ENCODE results near the gene OAT. TPM values are rescaled to one million over a fixed set of nuclear protein-coding genes. Genes with fewer than 3 reads are reported as not detected.

Gene OAT
- total and polyA plus RNA-seq, 4 donors, result 26.2 to 75.3 (median 53.7) TPM

DNA sequence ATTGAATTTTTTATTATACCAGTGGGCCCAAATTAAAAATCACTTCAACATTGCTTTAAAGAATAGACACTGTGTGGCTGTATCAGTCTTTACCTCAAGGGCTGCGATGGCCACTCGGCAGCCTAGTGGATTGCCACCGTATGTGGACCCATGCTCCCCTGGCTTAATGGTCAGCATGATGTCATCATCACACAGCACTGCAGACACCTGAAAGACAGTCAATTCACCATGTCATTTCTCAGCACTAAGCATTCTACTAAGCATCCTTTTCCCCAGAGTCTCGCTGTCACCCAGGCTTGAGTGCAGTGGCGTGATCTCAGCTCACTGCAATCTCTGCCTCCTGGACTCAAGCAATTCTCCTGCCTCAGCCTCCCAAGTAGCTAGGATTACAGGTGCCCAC lies 17.1 kb downstream of the OAT start:
- 96 to 98% methylated on average over 5 of the region's 5 CpGs for WGBS, 2 donors

DNA sequence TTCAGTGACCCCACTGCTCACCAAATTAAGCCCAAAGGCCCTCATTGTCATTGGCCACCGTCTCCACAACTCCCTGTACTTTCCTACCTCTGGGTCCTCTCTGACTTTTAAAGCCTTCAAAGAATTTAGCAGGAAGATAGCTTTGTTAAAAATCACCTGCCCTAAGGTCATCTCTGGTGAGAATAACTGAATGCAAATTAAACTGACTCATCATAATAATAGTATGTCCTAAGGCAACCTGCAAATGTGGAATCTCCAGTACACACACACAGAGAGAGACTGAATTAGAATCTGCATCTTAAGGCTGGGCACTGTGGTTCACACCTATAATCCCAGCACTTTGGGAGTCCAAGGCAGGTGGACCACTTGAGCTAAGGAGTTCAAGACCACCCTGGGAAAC lies 24.1 kb downstream of the OAT start:
- Histone ChIP-seq H3K4me1 (ENCODE audit: control insufficient read depth in 5 of 5, insufficient read depth in 5 of 5, low read length in 5 of 5) (no peaks in the 10 kb centered on the region), H3K9me3 (ENCODE audit: control insufficient read depth in 4 of 4, insufficient read depth in 3 of 4, low read length in 3 of 4) (no peaks in the 10 kb centered on the region), H3K4me3 (no peak overlapping the region), H3K27me3 (ENCODE audit: control insufficient read depth in 3 of 3, insufficient read depth in 3 of 3, low read length in 2 of 3) (no peaks in the 10 kb centered on the region), H3K27ac (ENCODE audit: low read depth in 1 of 2, low read length in 1 of 2) (no peak overlapping the region), H3K36me3 (ENCODE audit: control insufficient read depth in 4 of 4, insufficient read depth in 4 of 4, low read length in 4 of 4) (peaks cover 2 to 4% (median 3%) of the 10 kb centered on the region in 4 donors), H3K9ac (ENCODE audit: insufficient read depth in 1 of 2, low read length in 2 of 2) (no peak overlapping the region)
- TF ChIP-seq, protein P1, sequence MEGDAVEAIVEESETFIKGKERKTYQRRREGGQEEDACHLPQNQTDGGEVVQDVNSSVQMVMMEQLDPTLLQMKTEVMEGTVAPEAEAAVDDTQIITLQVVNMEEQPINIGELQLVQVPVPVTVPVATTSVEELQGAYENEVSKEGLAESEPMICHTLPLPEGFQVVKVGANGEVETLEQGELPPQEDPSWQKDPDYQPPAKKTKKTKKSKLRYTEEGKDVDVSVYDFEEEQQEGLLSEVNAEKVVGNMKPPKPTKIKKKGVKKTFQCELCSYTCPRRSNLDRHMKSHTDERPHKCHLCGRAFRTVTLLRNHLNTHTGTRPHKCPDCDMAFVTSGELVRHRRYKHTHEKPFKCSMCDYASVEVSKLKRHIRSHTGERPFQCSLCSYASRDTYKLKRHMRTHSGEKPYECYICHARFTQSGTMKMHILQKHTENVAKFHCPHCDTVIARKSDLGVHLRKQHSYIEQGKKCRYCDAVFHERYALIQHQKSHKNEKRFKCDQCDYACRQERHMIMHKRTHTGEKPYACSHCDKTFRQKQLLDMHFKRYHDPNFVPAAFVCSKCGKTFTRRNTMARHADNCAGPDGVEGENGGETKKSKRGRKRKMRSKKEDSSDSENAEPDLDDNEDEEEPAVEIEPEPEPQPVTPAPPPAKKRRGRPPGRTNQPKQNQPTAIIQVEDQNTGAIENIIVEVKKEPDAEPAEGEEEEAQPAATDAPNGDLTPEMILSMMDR (IDR thresholded peaks at IDR 0.05; ENCODE audit: control extremely low read depth, extremely low read depth), result no peak
- DNase-seq (no peak), ATAC-seq (ENCODE audit: insufficient read depth, low FRiP score) (no peak)
- 71 to 84% methylated on average over 1 of the region's 1 CpG for WGBS, 2 donors

More for the DNA sequence above, 17.1 kb downstream of the OAT start:
- DNase-seq (no peak), ATAC-seq (ENCODE audit: insufficient read depth, low FRiP score) (no peak)
- Histone ChIP-seq H3K9ac (ENCODE audit: insufficient read depth in 1 of 2, low read length in 2 of 2) (no peak overlapping the region), H3K4me1 (ENCODE audit: control insufficient read depth in 5 of 5, insufficient read depth in 5 of 5, low read length in 5 of 5) (peaks cover 0 to 1% (median 0%) of the 10 kb centered on the region in 5 donors), H3K9me3 (ENCODE audit: control insufficient read depth in 4 of 4, insufficient read depth in 3 of 4, low read length in 3 of 4) (no peaks in the 10 kb centered on the region), H3K27me3 (ENCODE audit: control insufficient read depth in 3 of 3, insufficient read depth in 3 of 3, low read length in 2 of 3) (no peaks in the 10 kb centered on the region), H3K36me3 (ENCODE audit: control insufficient read depth in 4 of 4, insufficient read depth in 4 of 4, low read length in 4 of 4) (peaks cover 19 to 37% (median 21%) of the 10 kb centered on the region in 4 donors), H3K4me3 (no peak overlapping the region), H3K27ac (ENCODE audit: low read depth in 1 of 2, low read length in 1 of 2) (no peak overlapping the region)
- TF ChIP-seq, protein P1 (IDR thresholded peaks at IDR 0.05; ENCODE audit: control extremely low read depth, extremely low read depth), result no peak

DNA sequence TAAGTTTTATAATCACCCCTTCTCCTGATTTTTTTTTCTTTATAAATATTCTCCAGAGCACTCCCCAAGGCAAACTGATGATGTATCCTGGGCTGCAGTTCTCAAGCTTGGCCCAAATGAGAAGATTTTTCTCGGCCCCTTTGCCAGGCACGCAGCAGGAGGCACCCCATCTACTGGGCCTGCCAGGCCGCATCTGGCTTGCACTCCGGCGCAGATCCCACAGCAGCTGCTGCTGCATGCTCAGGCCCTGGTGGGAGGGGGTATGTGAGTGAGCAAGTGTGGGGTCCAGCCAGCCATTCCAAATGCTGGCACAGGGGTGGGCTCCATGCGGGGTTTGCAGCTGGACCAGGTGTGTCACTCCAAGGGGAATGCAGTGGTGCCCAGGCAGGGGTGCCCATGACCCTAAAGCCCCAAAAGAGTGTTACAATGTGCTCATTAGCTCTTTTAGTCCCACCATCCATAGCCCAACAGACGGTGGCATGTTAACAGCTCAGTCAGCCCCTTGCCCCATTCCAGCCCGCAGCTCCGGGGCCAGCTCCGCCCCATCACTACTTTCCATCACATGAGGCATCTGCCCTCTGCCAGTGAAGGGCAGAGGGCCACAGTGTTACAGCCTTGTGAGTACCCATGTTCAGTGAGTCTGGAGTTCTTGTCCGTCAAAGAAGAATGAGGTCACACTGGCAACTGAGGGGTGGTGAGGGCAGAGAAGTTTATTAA lies 25.9 kb downstream of the OAT start:
- Histone ChIP-seq H3K9ac (ENCODE audit: insufficient read depth in 1 of 2, low read length in 2 of 2) (no peak overlapping the region), H3K36me3 (ENCODE audit: control insufficient read depth in 4 of 4, insufficient read depth in 4 of 4, low read length in 4 of 4) (peaks cover under 1 to 3% (median 2%) of the 10 kb centered on the region in 4 donors), H3K4me1 (ENCODE audit: control insufficient read depth in 5 of 5, insufficient read depth in 5 of 5, low read length in 5 of 5) (peaks cover 0 to 5% (median 0%) of the 10 kb centered on the region in 5 donors), H3K27ac (ENCODE audit: low read depth in 1 of 2, low read length in 1 of 2) (no peak overlapping the region), H3K9me3 (ENCODE audit: control insufficient read depth in 4 of 4, insufficient read depth in 3 of 4, low read length in 3 of 4) (no peaks in the 10 kb centered on the region), H3K27me3 (ENCODE audit: control insufficient read depth in 3 of 3, insufficient read depth in 3 of 3, low read length in 2 of 3) (no peaks in the 10 kb centered on the region), H3K4me3 (no peak overlapping the region)
- 96% methylated on average over 11 of the region's 11 CpGs for WGBS, 2 donors
- no peak for DNase-seq
- ATAC-seq (ENCODE audit: insufficient read depth, low FRiP score), result no peak
- TF ChIP-seq, protein P1 (IDR thresholded peaks at IDR 0.05; ENCODE audit: control extremely low read depth, extremely low read depth), result no peak
